CD4-positive, alpha-beta T cell (primary cell): ENCODE data around the gene ADGRG2. TPM values are rescaled to one million over a fixed set of nuclear protein-coding genes. Genes with fewer than 3 reads are reported as not detected.
"Not testable (repeated sequence)": the region's sequence is repeated elsewhere in the genome, so short reads cannot be mapped to it uniquely, and the experiment has no call there.

Source experiments
- ATAC-seq: fragments of 200-7000 bp; cut with Tn5 transposase; one replicate; pipeline ENCODE4 v1.10.0; 2022; ENCODE audit warnings: mild to moderate bottlenecking; ENCODE audit not compliant: poor library complexity
- CTCF ChIA-PET: fragments of 350-600 bp; sonication (Branson Sonifier 250); formaldehyde crosslinking; loops from one replicate; lab custom pipeline; 2021; ENCODE audit warnings: antibody characterized with exemption, inconsistent platforms; lab: Charles Lee
- POLR2A ChIA-PET: fragments of 350-600 bp; sonication (Branson Sonifier 250); formaldehyde crosslinking; loops from one replicate; lab custom pipeline; 2021; ENCODE audit warnings: antibody characterized with exemption, inconsistent platforms; lab: Charles Lee
- DNase-seq, 14 experiments: peaks; one replicate each; pipeline ENCODE4 v3.0.0-alpha.2; 2013 to 2020; ENCODE audit warnings: mixed read lengths in 2 of 14
- H3K27ac ChIP-seq, 2 donors: one replicate each; pipeline versions ENCODE4 v1.5.1 to v1.7.0; 2013; ENCODE audit warnings: low read length in 2 of 2, low read depth in 1 of 2, mild to moderate bottlenecking in 1 of 2
- H3K27me3 ChIP-seq, 2 experiments: 1 replicate in 1 of 2; 2 replicates in 1 of 2; pipeline versions ENCODE4 v1.6.1 to v1.7.0; 2013; ENCODE audit warnings: low read length in 2 of 2, control low read depth in 1 of 2, mild to moderate bottlenecking in 1 of 2, moderate library complexity in 1 of 2; ENCODE audit not compliant: insufficient read depth in 2 of 2, control insufficient read depth in 1 of 2
- H3K36me3 ChIP-seq: one replicate; pipeline ENCODE4 v1.6.1; 2013; ENCODE audit warnings: low read length, control low read depth; ENCODE audit not compliant: insufficient read depth
- H3K4me1 ChIP-seq: one replicate; pipeline ENCODE4 v1.6.1; 2013; ENCODE audit warnings: low read length, control low read depth; ENCODE audit not compliant: insufficient read depth
- H3K4me3 ChIP-seq: one replicate; pipeline ENCODE4 v1.5.1; 2013; ENCODE audit warnings: mild to moderate bottlenecking, low read length, moderate library complexity
- H3K9me3 ChIP-seq, 2 experiments: 1 replicate in 1 of 2; 2 replicates in 1 of 2; pipeline versions ENCODE4 v1.6.1 to v1.7.0; 2013; ENCODE audit warnings: low read length in 2 of 2, mild to moderate bottlenecking in 2 of 2, control low read depth in 1 of 2, moderate library complexity in 1 of 2; ENCODE audit not compliant: control insufficient read depth in 1 of 2, insufficient read depth in 1 of 2
- H3K27ac Mint-ChIP-seq: one replicate; pipeline ENCODE4 v1.8.0; 2020; ENCODE audit warnings: mixed read lengths
- H3K27me3 Mint-ChIP-seq: one replicate; pipeline ENCODE4 v1.8.0; 2021; ENCODE audit warnings: mixed read lengths
- H3K36me3 Mint-ChIP-seq: one replicate; pipeline ENCODE4 v1.8.0; 2021; ENCODE audit warnings: low read depth, mixed read lengths
- H3K4me1 Mint-ChIP-seq: one replicate; pipeline ENCODE4 v1.8.0; 2021; ENCODE audit warnings: low read depth, mixed read lengths
- H3K4me3 Mint-ChIP-seq: one replicate; pipeline ENCODE4 v1.8.0; 2020; ENCODE audit warnings: mild to moderate bottlenecking, mixed read lengths
- H3K9me3 Mint-ChIP-seq: one replicate; pipeline ENCODE4 v1.8.0; 2020; ENCODE audit warnings: mixed read lengths
- intact Hi-C, 2 experiments: fragments of 100-400 bp; cut with DNase I in 1 of 2; cut with micrococcal nuclease in 1 of 2; formaldehyde crosslinking; loops; one replicate each; pipeline versions ENCODE4 v1.15.1 to v1.9.0; 2023 to 2025; cut with DNase I, micrococcal nuclease
- total RNA-seq, 174 experiments: library from RNA in 2 of 174; stranded (reverse) in 2 of 174; gene quantifications; one replicate each; pipeline ENCODE4 v1.2.3 and lab custom pipeline; 2021 to 2026
- TF ChIP-seq, protein P1 (sequence below): fragments of 200-600 bp; IDR thresholded peaks from one replicate; pipeline ENCODE4 v1.8.0; 2022; ENCODE audit warnings: antibody characterized with exemption, mild to moderate bottlenecking

ADGRG2 gene
- total RNA-seq, 2 experiments from 2014 or later = not detected

- Histone ChIP-seq H3K9me3 (no peaks in the 10 kb centered on the region), H3K27me3 (no peaks in the 10 kb centered on the region), H3K4me1 (peaks cover 19% of the 10 kb centered on the region), H3K36me3 (no peaks in the 10 kb centered on the region), H3K27ac (peak overlapping the region; percentile 83 to 94), H3K4me3 (peak overlapping the region; percentile 78)
- Mint-ChIP-seq H3K9me3 (no peaks in the 10 kb centered on the region), H3K4me1 (peaks cover 21% of the 10 kb centered on the region), H3K4me3 (peak overlapping the region; percentile 92), H3K27me3 (no peaks in the 10 kb centered on the region), H3K36me3 (no peaks in the 10 kb centered on the region), H3K27ac (peak overlapping the region; percentile 91)
- TF ChIP-seq, protein P1, sequence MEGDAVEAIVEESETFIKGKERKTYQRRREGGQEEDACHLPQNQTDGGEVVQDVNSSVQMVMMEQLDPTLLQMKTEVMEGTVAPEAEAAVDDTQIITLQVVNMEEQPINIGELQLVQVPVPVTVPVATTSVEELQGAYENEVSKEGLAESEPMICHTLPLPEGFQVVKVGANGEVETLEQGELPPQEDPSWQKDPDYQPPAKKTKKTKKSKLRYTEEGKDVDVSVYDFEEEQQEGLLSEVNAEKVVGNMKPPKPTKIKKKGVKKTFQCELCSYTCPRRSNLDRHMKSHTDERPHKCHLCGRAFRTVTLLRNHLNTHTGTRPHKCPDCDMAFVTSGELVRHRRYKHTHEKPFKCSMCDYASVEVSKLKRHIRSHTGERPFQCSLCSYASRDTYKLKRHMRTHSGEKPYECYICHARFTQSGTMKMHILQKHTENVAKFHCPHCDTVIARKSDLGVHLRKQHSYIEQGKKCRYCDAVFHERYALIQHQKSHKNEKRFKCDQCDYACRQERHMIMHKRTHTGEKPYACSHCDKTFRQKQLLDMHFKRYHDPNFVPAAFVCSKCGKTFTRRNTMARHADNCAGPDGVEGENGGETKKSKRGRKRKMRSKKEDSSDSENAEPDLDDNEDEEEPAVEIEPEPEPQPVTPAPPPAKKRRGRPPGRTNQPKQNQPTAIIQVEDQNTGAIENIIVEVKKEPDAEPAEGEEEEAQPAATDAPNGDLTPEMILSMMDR = peak; percentile 26
- DNase-seq = peak; percentile 78 to 92 (median 84)
- peak; percentile 85 for ATAC-seq
- ChIA-PET CTCF (interaction anchor here (1.2 kb wide), 1 partner anchor 350 kb away, joined by 5 read pairs; no protein-coding TSS in a partner anchor), POLR2A (interaction anchor here (0.5 to 1.3 kb wide), 5 partner anchors 98 to 903 kb away, joined by 3 to 7 read pairs (median 6); partner anchors contain the start of genes CDKL5, SCML2 and SH3KBP1)
- intact Hi-C loops = loop anchor here (2.0 to 10.0 kb wide), 6 partner anchors 97 to 1280 kb away; partner anchors contain the start of genes CDKL5 (in 1 of the 2), PDHA1 (in 1 of the 2), RPS6KA3 (in 1 of the 2) and RS1 (in 1 of the 2)
Observed at GRCh38 chrX:18984381-18985185, 137.7 kb downstream of the ADGRG2 start.

DNA sequence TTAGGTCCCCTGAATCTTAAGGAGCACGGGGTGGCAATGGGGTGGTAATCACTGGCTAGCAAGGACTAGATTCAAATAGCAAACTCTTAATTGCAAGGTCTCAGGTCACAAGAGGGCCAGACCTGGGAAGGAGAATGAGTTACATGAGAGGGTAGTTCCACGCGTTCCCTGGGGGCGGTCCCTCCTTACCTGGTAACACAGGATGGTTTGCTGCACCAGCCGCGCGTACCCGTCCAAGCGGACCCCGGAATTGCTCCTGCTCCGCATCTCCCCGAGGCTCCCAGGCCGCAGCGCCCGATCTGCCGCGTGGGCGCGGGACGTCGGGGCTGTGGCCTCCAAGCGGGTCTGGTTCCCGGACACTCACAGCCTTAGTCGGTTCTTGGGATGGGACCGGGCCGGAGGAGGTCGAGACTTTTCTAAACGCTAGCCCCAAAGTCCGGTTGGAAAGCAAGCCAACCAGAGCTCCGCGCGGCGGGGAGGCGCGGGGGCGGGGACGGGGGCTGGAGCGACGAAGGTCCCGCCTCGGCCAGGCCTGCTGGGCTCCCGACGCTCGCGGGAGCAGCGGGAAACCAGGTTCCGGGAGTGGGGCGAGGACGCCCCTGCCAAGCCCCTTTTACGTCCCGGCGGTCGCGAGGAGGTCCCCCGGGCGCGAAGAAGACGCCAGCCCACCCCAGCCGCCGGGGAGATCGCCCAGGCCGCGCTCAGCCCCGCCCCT, 138.4 kb downstream of the ADGRG2 start, which contains the start of gene PHKA2:
PHKA2 (minus strand) TSS at position 449 of the 715 bp plus-strand sequence; CDS start at position 267, 182 bp downstream.
- Histone ChIP-seq H3K4me1 (peaks cover 19% of the 10 kb centered on the region), H3K27me3 (no peaks in the 10 kb centered on the region), H3K36me3 (no peaks in the 10 kb centered on the region), H3K4me3 (peak within 1 kb of the TSS; percentile 78), H3K27ac (peak within 1 kb of the TSS; percentile 83 to 94), H3K9me3 (no peaks in the 10 kb centered on the region)
- ATAC-seq (peak; percentile 8), DNase-seq (peak in 4 of 14 experiments; percentile 5 to 43 (median 25))
- Mint-ChIP-seq H3K4me1 (peaks cover 25% of the 10 kb centered on the region), H3K27ac (peak within 1 kb of the TSS; percentile 91), H3K9me3 (no peaks in the 10 kb centered on the region), H3K27me3 (no peaks in the 10 kb centered on the region), H3K36me3 (no peaks in the 10 kb centered on the region), H3K4me3 (peak within 1 kb of the TSS; percentile 92)
- ChIA-PET POLR2A (no interaction called here), CTCF (no interaction called here)
- intact Hi-C loops = loop anchor here (2.0 to 10.0 kb wide), 7 partner anchors 97 to 1281 kb away; partner anchors contain the start of genes CDKL5 (in 1 of the 2), PDHA1 (in 1 of the 2), RPS6KA3 (in 1 of the 2) and RS1 (in 1 of the 2)
- TF ChIP-seq, protein P1 = no peak

DNA sequence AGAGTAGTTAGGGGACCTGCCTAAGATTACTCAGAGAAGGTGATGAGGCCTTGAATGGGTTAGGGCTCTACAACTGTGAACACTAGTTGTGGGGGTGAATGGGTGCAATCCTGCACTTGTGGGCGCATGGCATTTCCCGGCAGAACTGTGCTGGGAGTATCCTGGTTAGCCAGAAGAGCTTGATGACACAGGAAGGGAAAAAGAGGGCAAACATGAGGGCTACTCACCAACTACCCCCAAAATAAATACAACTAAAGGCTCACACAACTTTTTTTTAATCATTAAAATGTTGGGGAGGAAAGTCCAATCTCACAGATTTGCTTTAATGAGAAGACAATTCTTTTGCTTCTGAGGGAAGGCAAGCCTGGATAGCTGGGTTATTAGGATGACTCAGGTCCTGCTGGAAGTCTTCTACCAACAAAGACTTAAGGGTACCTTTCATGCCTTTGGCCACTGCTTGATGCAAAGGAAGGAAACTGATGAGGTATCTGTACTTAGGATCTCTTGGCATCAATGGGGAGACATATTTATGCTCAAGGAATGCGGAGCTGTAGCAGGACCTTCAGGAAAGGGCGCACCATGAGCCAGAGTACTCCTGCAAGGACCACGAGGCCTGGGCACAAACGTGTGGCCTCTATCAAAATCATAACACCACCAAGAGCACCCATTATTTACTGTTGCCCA, 141.0 kb downstream of the ADGRG2 start:
- H3K4me1 ChIP-seq = peaks cover 19% of the 10 kb centered on the region
- POLR2A ChIA-PET = no interaction called here
- no peaks in the 10 kb centered on the region for H3K36me3 ChIP-seq
- Mint-ChIP-seq H3K27me3 (no peaks in the 10 kb centered on the region), H3K9me3 (no peaks in the 10 kb centered on the region), H3K4me1 (peaks cover 25% of the 10 kb centered on the region), H3K27ac (no peak overlapping the region), H3K4me3 (peak overlapping the region; percentile 34), H3K36me3 (no peaks in the 10 kb centered on the region)
- ATAC-seq (no peak), DNase-seq (no peak)
- intact Hi-C loops = loop anchor here (5.0 to 10.0 kb wide), 5 partner anchors 94 to 1284 kb away; partner anchors contain the start of genes CDKL5 (in 1 of the 2), RPS6KA3 (in 1 of the 2), RS1 (in 1 of the 2) and SCML1 (in 1 of the 2)
- TF ChIP-seq, protein P1 = no peak
- H3K9me3 ChIP-seq = no peaks in the 10 kb centered on the region
- CTCF ChIA-PET = no interaction called here
- no peaks in the 10 kb centered on the region for H3K27me3 ChIP-seq
- no peak overlapping the region for H3K4me3 ChIP-seq
- H3K27ac ChIP-seq = no peak overlapping the region

GRCh38 chrX:18980262-18980661, 142.0 kb downstream of the ADGRG2 start:
- H3K36me3 ChIP-seq, H3K27ac ChIP-seq, H3K9me3 Mint-ChIP-seq, H3K4me3 ChIP-seq, H3K27me3 Mint-ChIP-seq, DNase-seq, CTCF ChIA-PET, H3K36me3 Mint-ChIP-seq, H3K27me3 ChIP-seq, POLR2A ChIA-PET, H3K9me3 ChIP-seq, H3K27ac Mint-ChIP-seq, ATAC-seq, H3K4me3 Mint-ChIP-seq: not testable (repeated sequence)
- intact Hi-C loops = loop anchor here (5.0 to 10.0 kb wide), 5 partner anchors 93 to 1285 kb away; partner anchors contain the start of genes CDKL5 (in 1 of the 2), RPS6KA3 (in 1 of the 2), RS1 (in 1 of the 2) and SCML1 (in 1 of the 2)
- peaks cover 17% of the 10 kb centered on the region for H3K4me1 ChIP-seq
- peaks cover 20% of the 10 kb centered on the region for H3K4me1 Mint-ChIP-seq
